Glutamatergic neuron (in vitro differentiated cells): Measurements from ENCODE around the gene MBNL3. TPM values are rescaled to one million over a fixed set of nuclear protein-coding genes. Genes with fewer than 3 reads are reported as not detected.

Experiments
- DNase-seq: peaks from one replicate; pipeline ENCODE4 v3.0.0; 2022
- H3K27ac Mint-ChIP-seq: one replicate; pipeline ENCODE4 v1.8.0; 2020; ENCODE audit warnings: mild to moderate bottlenecking, mixed read lengths, inconsistent platforms; ENCODE audit not compliant: unreplicated experiment
- H3K27me3 Mint-ChIP-seq: one replicate; pipeline ENCODE4 v1.8.0; 2020; ENCODE audit warnings: mild to moderate bottlenecking, moderate library complexity, mixed read lengths, inconsistent platforms; ENCODE audit not compliant: unreplicated experiment
- H3K36me3 Mint-ChIP-seq: one replicate; pipeline ENCODE4 v1.8.0; 2020; ENCODE audit warnings: mild to moderate bottlenecking, mixed read lengths, inconsistent platforms; ENCODE audit not compliant: unreplicated experiment
- H3K4me1 Mint-ChIP-seq: one replicate; pipeline ENCODE4 v1.8.0; 2020; ENCODE audit warnings: mild to moderate bottlenecking, low read depth, mixed read lengths, inconsistent platforms; ENCODE audit not compliant: unreplicated experiment
- H3K4me3 Mint-ChIP-seq: one replicate; pipeline ENCODE4 v1.8.0; 2020; ENCODE audit warnings: mild to moderate bottlenecking, mixed read lengths, inconsistent platforms; ENCODE audit not compliant: unreplicated experiment
- H3K9me3 Mint-ChIP-seq: one replicate; pipeline ENCODE4 v1.8.0; 2020; ENCODE audit warnings: mild to moderate bottlenecking, moderate library complexity, mixed read lengths, inconsistent platforms; ENCODE audit not compliant: unreplicated experiment
- long read RNA-seq: library from polyadenylated mRNA; unstranded; transcript quantifications from one replicate; pipeline ENCODE4 v2.0.0, GENCODE V29; 2020; ENCODE audit not compliant: unreplicated experiment
- total RNA-seq: library from RNA; stranded (reverse); fragmentation: NEBNext Ultra II Directional; extraction: Animal tissue kit (Norgen Biotek cat#: 25700); gene quantifications from one replicate; pipeline ENCODE4 v1.2.1, GENCODE V29; 2021; ENCODE audit not compliant: unreplicated experiment
- TF ChIP-seq, protein P1 (sequence below): fragments of 200-600 bp; sonication (generic); IDR thresholded peaks from one replicate; pipeline ENCODE4 v1.5.0; 2021; ENCODE audit not compliant: partially characterized antibody, unreplicated experiment

The MBNL3 gene
- 1.0 TPM for total RNA-seq
- long read RNA-seq, result 0 reads

DNA sequence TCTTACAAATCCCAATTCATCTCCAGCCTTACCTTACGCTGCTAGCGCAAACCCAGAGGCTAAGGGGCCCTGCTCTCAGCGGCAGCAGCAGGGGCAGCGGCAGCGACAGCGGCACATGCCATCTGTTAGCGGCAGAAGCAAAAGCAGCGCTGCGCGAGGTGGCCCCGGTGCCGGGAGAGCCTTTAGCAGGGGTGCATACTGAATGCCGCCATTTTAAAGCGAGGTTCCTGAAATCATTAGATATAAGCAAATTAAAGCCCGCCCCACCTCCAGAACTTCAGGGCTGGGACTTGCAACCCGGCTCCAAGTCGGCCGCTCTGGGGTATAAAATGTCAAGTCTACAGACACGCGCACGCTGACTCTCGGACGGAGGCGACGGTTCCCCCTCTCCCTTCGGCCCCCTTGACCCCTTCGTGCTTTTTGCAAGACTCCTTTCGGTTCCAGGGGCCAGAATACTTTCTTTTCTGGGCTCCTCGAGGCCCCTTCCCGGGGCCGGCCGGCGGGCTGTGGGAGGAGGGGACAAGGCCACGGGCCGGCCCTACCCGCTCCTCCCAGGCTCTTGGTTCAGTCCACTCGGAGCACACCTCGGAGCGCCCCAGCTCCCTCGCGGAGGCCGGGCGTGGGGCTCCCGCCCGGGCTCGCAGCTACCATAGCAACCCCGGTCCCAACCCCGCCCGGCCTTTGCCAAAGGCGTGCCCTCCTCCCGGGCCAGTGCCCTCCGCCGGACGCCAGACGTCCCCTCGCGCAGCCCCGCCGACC lies at the start of gene MBNL3:
TSS of gene MBNL3 (minus strand) at position 220 of the 759 bp plus-strand sequence. CDS start 49,427 bp downstream, outside the sequence.
- H3K9me3 Mint-ChIP-seq, result peaks cover 2% of the 10 kb centered on the region
- H3K4me3 Mint-ChIP-seq, result peak within 1 kb of the TSS; percentile 83
- TF ChIP-seq, protein P1, sequence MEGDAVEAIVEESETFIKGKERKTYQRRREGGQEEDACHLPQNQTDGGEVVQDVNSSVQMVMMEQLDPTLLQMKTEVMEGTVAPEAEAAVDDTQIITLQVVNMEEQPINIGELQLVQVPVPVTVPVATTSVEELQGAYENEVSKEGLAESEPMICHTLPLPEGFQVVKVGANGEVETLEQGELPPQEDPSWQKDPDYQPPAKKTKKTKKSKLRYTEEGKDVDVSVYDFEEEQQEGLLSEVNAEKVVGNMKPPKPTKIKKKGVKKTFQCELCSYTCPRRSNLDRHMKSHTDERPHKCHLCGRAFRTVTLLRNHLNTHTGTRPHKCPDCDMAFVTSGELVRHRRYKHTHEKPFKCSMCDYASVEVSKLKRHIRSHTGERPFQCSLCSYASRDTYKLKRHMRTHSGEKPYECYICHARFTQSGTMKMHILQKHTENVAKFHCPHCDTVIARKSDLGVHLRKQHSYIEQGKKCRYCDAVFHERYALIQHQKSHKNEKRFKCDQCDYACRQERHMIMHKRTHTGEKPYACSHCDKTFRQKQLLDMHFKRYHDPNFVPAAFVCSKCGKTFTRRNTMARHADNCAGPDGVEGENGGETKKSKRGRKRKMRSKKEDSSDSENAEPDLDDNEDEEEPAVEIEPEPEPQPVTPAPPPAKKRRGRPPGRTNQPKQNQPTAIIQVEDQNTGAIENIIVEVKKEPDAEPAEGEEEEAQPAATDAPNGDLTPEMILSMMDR, result no peak
- no peaks in the 10 kb centered on the region for H3K36me3 Mint-ChIP-seq
- peaks cover 3% of the 10 kb centered on the region for H3K27me3 Mint-ChIP-seq
- DNase-seq, result peak; percentile 63
- no peak within 1 kb of the TSS for H3K27ac Mint-ChIP-seq
- H3K4me1 Mint-ChIP-seq, result no peaks in the 10 kb centered on the region

DNA sequence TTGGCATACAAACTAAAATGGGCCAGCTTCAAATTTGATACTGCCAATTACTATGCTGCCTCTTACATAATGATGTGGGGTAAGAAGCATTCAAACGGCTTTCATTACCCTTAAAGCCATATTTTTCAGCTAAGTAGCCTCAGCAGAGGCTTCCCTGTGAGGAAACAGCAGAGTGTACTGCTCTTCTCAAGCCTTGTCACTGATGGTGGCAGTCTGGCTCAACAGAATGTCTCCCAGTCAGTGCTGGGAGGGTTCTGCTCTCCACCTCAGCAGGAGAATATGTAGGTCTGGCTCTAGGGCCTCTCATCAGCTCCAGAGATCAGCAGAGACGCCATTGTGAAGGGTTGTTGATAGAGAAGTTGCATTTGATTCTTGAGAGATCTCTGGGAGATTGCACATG lies 44.6 kb upstream of the MBNL3 start:
- Mint-ChIP-seq H3K36me3 (no peaks in the 10 kb centered on the region), H3K27ac (no peak overlapping the region), H3K9me3 (no peaks in the 10 kb centered on the region), H3K27me3 (no peaks in the 10 kb centered on the region), H3K4me1 (no peaks in the 10 kb centered on the region), H3K4me3 (no peak overlapping the region)
- TF ChIP-seq, protein P1, result no peak
- DNase-seq, result no peak

GRCh38 chrX:132532913-132533312 lies 44.1 kb upstream of the MBNL3 start:
- Mint-ChIP-seq H3K4me3 (no peak overlapping the region), H3K4me1 (no peaks in the 10 kb centered on the region), H3K9me3 (no peaks in the 10 kb centered on the region), H3K36me3 (no peaks in the 10 kb centered on the region), H3K27me3 (no peaks in the 10 kb centered on the region), H3K27ac (no peak overlapping the region)
- DNase-seq, result no peak
- TF ChIP-seq, protein P1, result no peak

- Mint-ChIP-seq H3K9me3 (no peaks in the 10 kb centered on the region), H3K4me3 (no peak overlapping the region), H3K4me1 (no peaks in the 10 kb centered on the region), H3K27ac (no peak overlapping the region), H3K36me3 (no peaks in the 10 kb centered on the region), H3K27me3 (no peaks in the 10 kb centered on the region)
- TF ChIP-seq, protein P1, result no peak
- no peak for DNase-seq
Observed at GRCh38 chrX:132532097-132532496, 43.3 kb upstream of the MBNL3 start.

- DNase-seq, result no peak
- Mint-ChIP-seq H3K4me1 (no peaks in the 10 kb centered on the region), H3K4me3 (no peak overlapping the region), H3K27me3 (no peaks in the 10 kb centered on the region), H3K27ac (no peak overlapping the region), H3K9me3 (no peaks in the 10 kb centered on the region), H3K36me3 (no peaks in the 10 kb centered on the region)
- TF ChIP-seq, protein P1, result no peak
Observed at GRCh38 chrX:132520792-132521191, 32.0 kb upstream of the MBNL3 start.
